Hepatocyte (in vitro differentiated cells): ENCODE results near the gene ZFP62. TPM values are rescaled to one million over a fixed set of nuclear protein-coding genes. Genes with fewer than 3 reads are reported as not detected.

ENCODE experiments used
- DNase-seq: peaks from one replicate; pipeline ENCODE4 v3.0.0-alpha.2; 2016; ENCODE audit warnings: low spot score
- H2AFZ ChIP-seq: fragments of 200-600 bp; sonication (generic); 2 replicates; pipeline ENCODE4 v1.6.0; 2016; ENCODE audit warnings: antibody characterized with exemption, mild to moderate bottlenecking
- H3K27ac ChIP-seq: fragments of 200-600 bp; sonication (generic); 2 replicates; pipeline ENCODE4 v1.5.1; 2016; ENCODE audit warnings: mild to moderate bottlenecking
- H3K27me3 ChIP-seq: fragments of 200-600 bp; sonication (generic); 2 replicates; pipeline ENCODE4 v1.6.1; 2016
- H3K36me3 ChIP-seq: fragments of 200-600 bp; sonication (generic); replicated peaks from 2 replicates; pipeline ENCODE4 v1.5.1; 2016; ENCODE audit warnings: low read depth; ENCODE audit not compliant: insufficient read depth
- H3K4me1 ChIP-seq: fragments of 200-600 bp; sonication (generic); 2 replicates; pipeline ENCODE4 v1.5.1; 2016; ENCODE audit warnings: mild to moderate bottlenecking, moderate library complexity; ENCODE audit not compliant: insufficient read depth
- H3K4me2 ChIP-seq: fragments of 200-600 bp; sonication (generic); 2 replicates; pipeline ENCODE4 v1.6.0; 2016
- H3K4me3 ChIP-seq: fragments of 200-600 bp; sonication (generic); 2 replicates; pipeline ENCODE4 v1.5.1; 2016; ENCODE audit warnings: mild to moderate bottlenecking
- H3K79me2 ChIP-seq: fragments of 200-600 bp; sonication (generic); 2 replicates; pipeline ENCODE4 v1.6.0; 2017; ENCODE audit warnings: mild to moderate bottlenecking
- H3K9me2 ChIP-seq: fragments of 200-600 bp; sonication (generic); replicated peaks from 2 replicates; pipeline ENCODE4 v1.6.0; 2017; ENCODE audit warnings: mild to moderate bottlenecking; ENCODE audit not compliant: insufficient read depth
- H3K9me3 ChIP-seq: fragments of 200-600 bp; sonication (generic); 2 replicates; pipeline ENCODE4 v1.5.1; 2016; ENCODE audit warnings: low read depth, mild to moderate bottlenecking
- H4K20me1 ChIP-seq: fragments of 200-600 bp; sonication (generic); 2 replicates; pipeline ENCODE4 v1.6.0; 2016; ENCODE audit warnings: mild to moderate bottlenecking; ENCODE audit not compliant: insufficient read depth, poor library complexity, severe bottlenecking
- EZH2 ChIP-seq: fragments of 200-600 bp; sonication (generic); IDR thresholded peaks from 2 replicates; pipeline ENCODE4 v1.6.1; 2016; ENCODE audit warnings: antibody characterized with exemption, mild to moderate bottlenecking, borderline replicate concordance
- EZH2phosphoT487 ChIP-seq: fragments of 200-600 bp; sonication (generic); IDR thresholded peaks from one replicate; pipeline ENCODE4 v1.6.1; 2018; ENCODE audit warnings: antibody characterized with exemption, mild to moderate bottlenecking, low read depth, moderate library complexity; ENCODE audit not compliant: unreplicated experiment, severe bottlenecking
- WGBS: methylation state at CpG from one replicate; pipeline ENCODE4 v1.1.6; 2016; ENCODE audit warnings: low lambda C conversion rate; ENCODE audit errors: missing lambda C conversion rate; 5-methylcytosine and 5-hydroxymethylcytosine counted together
- polyA plus RNA-seq: library from polyadenylated mRNA; unstranded; fragments of >200 nt; fragmentation: Nextera tagmentation; extraction: Ambion mirVana; gene quantifications from 2 replicates; pipeline ENCODE4 v1.2.1, GENCODE V29; 2016
- total RNA-seq: library from RNA; depleted of rRNA; stranded (reverse); fragments of >200 nt; gene quantifications from 2 replicates; pipeline ENCODE4 v1.2.3, GENCODE V29; 2014
- TF ChIP-seq, protein P1 (sequence below): fragments of 200-600 bp; sonication (generic); IDR thresholded peaks from 2 replicates; pipeline ENCODE4 v1.5.1; 2016; ENCODE audit warnings: antibody characterized with exemption, mild to moderate bottlenecking; ENCODE audit not compliant: poor library complexity

Gene ZFP62
- total and polyA plus RNA-seq, 2 experiments from 2014 or later: 13.5 to 31.7 TPM

DNA sequence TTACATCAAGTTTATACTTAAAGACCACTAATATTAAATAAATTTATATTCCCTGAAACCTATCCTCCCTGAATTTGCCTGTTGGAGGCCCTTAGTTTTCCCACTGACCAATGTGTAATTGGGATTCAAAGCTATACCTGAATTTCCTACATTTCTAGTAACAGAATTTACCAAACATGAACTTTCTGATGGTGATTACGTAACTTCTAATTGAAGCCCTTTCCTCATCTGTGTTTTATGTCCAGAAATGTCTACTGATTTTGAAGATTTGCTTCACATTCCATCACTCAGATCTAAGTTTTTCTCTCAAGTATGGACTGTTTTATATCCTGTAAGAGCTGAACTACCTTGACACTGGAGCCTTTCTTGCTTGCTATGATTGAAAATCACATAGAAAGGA, 12.8 kb downstream of the ZFP62 start:
- Histone ChIP-seq H3K27ac (no peak overlapping the region), H2AFZ (no peak overlapping the region), H3K27me3 (no peaks in the 10 kb centered on the region), H3K4me1 (no peaks in the 10 kb centered on the region), H3K4me2 (no peak overlapping the region), H4K20me1 (no peaks in the 10 kb centered on the region), H3K9me3 (peaks cover 41% of the 10 kb centered on the region), H3K9me2 (no peaks in the 10 kb centered on the region), H3K79me2 (peaks cover 9% of the 10 kb centered on the region), H3K36me3 (peaks cover 27% of the 10 kb centered on the region), H3K4me3 (no peak overlapping the region)
- TF ChIP-seq, protein P1, sequence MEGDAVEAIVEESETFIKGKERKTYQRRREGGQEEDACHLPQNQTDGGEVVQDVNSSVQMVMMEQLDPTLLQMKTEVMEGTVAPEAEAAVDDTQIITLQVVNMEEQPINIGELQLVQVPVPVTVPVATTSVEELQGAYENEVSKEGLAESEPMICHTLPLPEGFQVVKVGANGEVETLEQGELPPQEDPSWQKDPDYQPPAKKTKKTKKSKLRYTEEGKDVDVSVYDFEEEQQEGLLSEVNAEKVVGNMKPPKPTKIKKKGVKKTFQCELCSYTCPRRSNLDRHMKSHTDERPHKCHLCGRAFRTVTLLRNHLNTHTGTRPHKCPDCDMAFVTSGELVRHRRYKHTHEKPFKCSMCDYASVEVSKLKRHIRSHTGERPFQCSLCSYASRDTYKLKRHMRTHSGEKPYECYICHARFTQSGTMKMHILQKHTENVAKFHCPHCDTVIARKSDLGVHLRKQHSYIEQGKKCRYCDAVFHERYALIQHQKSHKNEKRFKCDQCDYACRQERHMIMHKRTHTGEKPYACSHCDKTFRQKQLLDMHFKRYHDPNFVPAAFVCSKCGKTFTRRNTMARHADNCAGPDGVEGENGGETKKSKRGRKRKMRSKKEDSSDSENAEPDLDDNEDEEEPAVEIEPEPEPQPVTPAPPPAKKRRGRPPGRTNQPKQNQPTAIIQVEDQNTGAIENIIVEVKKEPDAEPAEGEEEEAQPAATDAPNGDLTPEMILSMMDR: no peak
- no peak for TF ChIP-seq EZH2
- TF ChIP-seq EZH2phosphoT487: no peak
- DNase-seq: no peak
- WGBS: 95% methylated on average over 1 of the region's 1 CpG

DNA sequence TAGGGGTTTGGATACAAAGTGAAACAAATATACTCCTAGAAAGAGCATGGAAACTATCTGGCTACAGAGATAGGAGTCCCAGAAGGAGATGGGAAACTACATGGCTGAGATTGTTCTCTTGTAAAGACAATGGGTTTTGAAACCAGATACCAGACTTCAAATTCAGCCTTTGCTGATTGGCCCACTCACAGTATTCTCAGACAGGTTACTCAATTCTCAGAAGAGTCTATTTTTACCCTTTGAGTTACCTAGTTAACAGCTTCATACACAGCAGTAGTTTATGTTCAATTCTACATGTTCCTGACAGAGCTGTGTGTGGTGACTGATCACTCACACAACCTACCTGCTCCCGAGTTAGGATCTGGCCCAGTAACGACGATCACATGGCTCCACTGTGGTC, 14.1 kb downstream of the ZFP62 start:
- no peak for TF ChIP-seq EZH2
- TF ChIP-seq, protein P1: no peak
- no peak for TF ChIP-seq EZH2phosphoT487
- peaks cover 34% of the 10 kb centered on the region for H3K9me3 ChIP-seq
- 39% methylated on average over 2 of the region's 3 CpGs for WGBS

DNA sequence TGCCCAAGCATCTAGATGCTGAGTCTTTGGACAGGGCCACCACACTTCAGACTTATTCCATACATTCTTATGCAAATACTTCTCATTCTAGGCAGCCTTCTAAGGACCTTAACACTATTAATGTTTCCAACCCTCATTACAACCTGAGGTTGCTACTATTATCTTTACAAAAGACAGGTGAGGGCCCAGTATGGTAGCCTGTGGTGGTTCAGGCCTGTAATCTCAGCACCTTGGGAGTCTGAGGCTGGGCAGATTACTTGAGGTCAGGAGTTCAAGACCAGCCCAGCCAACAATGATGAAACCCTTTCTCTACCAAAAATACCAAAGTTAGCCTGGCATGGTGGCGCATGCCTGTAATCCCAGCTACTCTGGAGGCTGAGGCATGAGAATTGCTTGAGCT, 16.2 kb downstream of the ZFP62 start:
- Histone ChIP-seq H3K36me3 (peaks cover 14% of the 10 kb centered on the region), H3K4me1 (no peaks in the 10 kb centered on the region), H3K27ac (no peak overlapping the region), H3K79me2 (no peaks in the 10 kb centered on the region), H3K9me2 (no peaks in the 10 kb centered on the region), H3K4me3 (no peak overlapping the region), H3K4me2 (no peak overlapping the region), H3K27me3 (no peaks in the 10 kb centered on the region), H3K9me3 (peaks cover 13% of the 10 kb centered on the region), H2AFZ (no peak overlapping the region), H4K20me1 (no peaks in the 10 kb centered on the region)
- DNase-seq: no peak
- TF ChIP-seq EZH2 (no peak), EZH2phosphoT487 (no peak)
- TF ChIP-seq, protein P1: no peak
- WGBS: 100% methylated on average over 1 of the region's 1 CpG

More for the DNA sequence above, 14.1 kb downstream of the ZFP62 start:
- Histone ChIP-seq H2AFZ (no peak overlapping the region), H3K9me2 (no peaks in the 10 kb centered on the region), H3K27ac (no peak overlapping the region), H4K20me1 (no peaks in the 10 kb centered on the region), H3K27me3 (no peaks in the 10 kb centered on the region), H3K4me3 (no peak overlapping the region), H3K4me1 (no peaks in the 10 kb centered on the region), H3K36me3 (peaks cover 27% of the 10 kb centered on the region), H3K4me2 (no peak overlapping the region), H3K79me2 (peaks cover 3% of the 10 kb centered on the region)
- DNase-seq: no peak

DNA sequence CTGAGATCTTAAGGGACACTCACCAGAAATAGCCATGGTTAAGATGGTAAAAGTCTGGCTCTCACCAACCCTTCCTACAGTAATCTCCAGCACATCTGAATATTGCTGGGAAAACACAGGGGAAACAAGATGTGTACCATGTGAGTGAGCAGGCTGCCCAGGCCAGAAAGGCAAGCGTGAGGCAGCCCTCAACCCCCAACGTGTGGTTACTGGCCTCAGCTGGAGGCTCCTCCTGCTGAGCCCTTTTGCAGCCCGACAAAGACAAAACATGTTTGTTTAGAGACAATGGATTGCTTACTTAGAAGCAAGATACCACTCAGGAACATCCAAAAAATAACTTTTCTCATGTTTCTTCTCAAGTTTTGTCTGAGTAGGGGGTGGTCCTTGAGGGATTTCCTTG, 16.6 kb downstream of the ZFP62 start:
- H3K9me3 ChIP-seq: peaks cover 8% of the 10 kb centered on the region
- H3K9me2 ChIP-seq: no peaks in the 10 kb centered on the region
- TF ChIP-seq EZH2 (no peak), EZH2phosphoT487 (no peak)
- TF ChIP-seq, protein P1: no peak
- DNase-seq: no peak
- H4K20me1 ChIP-seq: no peaks in the 10 kb centered on the region
- peaks cover 10% of the 10 kb centered on the region for H3K36me3 ChIP-seq
- no peaks in the 10 kb centered on the region for H3K79me2 ChIP-seq
- WGBS: 43% methylated on average over 3 of the region's 3 CpGs
- H3K4me2 ChIP-seq: no peak overlapping the region
- H2AFZ ChIP-seq: no peak overlapping the region
- H3K27ac ChIP-seq: no peak overlapping the region
- no peaks in the 10 kb centered on the region for H3K4me1 ChIP-seq
- no peaks in the 10 kb centered on the region for H3K27me3 ChIP-seq
- no peak overlapping the region for H3K4me3 ChIP-seq
